ENCODE measurements around the gene OR52N5.

OR52N5 gene

DNA sequence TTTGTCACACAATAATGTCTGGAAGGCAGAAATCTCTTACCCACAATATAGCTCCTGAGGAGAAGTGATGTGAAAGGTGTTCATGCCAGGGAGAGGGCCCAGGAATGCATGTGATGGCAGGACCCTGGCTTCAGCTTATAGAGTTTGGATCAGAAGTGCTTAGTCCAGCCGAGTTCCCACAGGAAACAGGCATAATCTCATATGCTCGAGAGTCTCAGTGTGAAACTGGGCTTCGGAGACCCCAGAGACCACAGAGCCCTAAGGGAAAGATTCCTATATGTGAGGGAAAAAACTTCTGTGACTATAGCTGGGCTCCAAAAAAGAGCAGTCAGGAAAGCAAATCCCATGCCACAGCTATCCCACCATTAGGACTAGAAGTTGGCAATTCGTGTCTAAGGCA, at the start of gene OR52N5:
OR52N5 (minus strand) TSS at position 101 of the 400 bp plus-strand sequence. CDS start 4,721 bp downstream, outside the sequence.
- no peak for DNase-seq (ENCODE audit: low read depth)

DNA sequence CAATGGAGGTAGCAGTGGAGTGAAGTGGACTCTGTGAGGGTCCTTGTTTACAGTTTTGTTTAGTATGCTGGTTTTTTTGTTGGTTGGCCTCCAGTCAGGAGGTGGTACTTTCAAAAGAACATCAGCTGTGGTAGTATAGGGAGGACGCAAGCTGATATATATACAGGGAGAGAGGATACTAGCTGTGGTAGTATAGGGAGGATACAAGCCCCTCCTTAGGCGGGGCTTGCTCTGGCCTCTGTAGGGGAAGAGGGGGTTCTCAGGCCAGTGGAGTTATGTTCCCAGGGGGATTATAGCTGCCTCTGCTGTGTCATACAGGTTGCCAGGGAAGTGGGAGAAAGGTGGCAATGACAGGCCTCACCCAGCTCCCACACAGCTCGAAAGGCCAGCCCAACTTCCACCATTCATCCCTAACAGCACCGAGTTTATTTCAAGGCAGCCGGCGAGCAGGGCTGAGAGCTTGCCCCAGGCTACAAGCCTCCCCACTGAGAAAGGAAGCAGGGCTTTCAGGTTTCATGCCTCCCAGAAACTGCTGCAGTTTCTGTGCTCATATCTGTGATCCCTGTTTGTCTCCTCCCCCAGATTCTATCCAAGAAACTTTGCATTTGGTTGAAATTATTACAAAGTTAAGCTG, 48.2 kb upstream of the OR52N5 start:
- no peak for DNase-seq (ENCODE audit: low read depth)

DNA sequence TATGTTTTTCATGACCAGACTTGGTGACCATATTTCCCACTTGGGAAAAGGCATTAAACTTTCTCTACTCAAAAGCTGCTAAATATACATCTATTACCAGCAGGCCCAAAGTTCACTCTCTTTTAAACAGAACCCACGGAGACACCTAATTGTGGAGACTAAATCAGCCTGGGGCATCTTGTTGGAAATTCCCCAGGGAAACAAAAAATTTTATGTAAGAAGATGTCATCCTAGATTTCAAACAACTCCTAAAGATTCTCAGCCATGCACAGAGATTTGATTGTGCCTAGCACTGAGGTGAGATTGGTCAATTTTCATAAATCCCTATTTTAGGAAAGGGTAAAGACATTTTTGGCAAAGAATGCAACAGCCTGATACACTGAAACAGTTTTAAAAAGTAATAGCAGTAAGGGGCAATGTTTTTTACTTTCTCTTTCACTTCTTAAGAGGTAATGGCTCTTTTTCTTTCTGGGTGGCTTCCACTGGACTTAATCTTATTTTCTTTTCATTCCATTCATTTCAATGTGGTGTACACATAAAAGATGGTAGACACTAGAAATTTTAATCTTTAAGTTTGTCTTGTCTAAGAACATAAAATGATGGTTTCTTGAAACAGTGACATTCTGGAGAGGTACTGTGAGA, 35.2 kb upstream of the OR52N5 start:
- no peak for DNase-seq (ENCODE audit: low read depth)

DNA sequence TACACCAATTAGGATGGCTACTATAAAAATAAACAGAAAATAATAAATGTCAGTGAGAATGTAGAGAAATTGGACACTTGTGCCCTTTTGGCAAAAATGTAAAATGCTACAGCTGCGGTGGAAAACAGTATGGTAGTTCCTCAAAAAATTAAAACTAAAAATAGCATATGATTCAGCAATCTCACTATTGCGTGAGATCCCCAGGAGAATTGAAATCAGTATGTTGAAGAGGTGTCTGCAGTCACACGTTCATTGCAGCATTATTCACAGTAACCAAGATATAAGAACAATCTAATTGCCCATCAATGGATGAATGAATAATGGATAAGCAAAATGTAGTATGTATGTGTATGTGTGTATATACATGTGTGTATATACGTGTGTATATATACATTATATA, 32.4 kb upstream of the OR52N5 start:
- no peak for DNase-seq (ENCODE audit: low read depth)

DNA sequence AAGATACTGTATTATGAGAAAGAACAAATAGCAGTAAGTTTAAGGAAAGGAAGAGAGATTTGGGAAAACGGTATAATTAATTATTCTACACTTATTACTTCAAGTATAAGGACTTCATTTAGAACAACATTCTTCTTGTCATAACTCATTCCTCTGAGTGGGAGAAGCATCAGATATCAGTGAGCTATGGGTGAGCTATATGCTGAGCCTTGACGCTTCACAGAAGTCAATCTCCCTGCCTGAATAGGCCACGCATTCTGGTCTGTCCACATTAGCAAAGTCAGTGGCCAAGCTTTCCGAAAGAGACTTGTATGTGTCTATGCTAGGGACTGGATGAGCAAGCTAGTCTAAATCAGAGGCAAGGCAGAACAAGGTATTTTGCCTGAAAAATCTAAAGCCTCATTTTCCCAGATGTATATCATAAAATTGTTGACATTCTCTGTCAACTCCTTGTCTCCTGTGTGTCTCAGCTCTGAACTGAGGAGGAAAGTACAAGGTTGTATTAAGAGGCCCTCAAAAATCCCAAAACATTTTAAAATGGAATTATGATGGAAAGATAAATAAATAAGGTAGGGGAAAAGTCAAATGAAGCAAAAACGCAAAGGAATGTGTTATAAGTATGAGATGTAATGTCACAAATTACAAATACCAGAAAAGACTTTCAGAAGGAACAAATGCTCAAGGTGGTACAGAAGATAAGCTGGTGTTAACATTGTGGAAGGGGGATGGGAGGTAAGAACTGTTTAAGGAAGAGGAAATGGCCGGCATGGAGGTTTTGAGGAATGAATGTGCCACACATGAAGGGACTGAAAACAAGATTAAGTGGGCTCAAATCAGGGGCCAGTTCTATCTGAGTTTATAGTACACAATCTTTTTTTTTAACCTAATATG, 27.0 kb upstream of the OR52N5 start:
- DNase-seq (ENCODE audit: low read depth) = no peak

DNA sequence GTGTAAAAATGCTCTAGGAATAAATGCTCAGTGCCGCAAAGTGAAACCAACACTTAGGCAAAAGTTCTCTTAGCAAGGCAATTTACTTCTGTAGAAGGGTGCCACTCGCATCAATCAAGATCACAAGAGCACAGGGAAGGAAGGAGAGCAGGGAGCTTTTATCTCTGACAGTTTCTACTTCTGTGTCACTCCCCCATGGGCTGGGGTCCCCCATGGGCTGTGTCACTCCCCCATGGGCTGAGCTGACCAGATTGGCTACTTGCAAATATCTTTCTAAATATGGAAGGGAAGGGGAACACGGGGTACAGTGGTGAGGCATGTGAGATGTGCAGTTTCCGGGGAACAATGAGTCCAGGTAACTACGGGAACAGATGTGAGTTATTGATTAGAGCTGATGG, 26.0 kb upstream of the OR52N5 start:
- no peak for DNase-seq (ENCODE audit: low read depth)

DNA sequence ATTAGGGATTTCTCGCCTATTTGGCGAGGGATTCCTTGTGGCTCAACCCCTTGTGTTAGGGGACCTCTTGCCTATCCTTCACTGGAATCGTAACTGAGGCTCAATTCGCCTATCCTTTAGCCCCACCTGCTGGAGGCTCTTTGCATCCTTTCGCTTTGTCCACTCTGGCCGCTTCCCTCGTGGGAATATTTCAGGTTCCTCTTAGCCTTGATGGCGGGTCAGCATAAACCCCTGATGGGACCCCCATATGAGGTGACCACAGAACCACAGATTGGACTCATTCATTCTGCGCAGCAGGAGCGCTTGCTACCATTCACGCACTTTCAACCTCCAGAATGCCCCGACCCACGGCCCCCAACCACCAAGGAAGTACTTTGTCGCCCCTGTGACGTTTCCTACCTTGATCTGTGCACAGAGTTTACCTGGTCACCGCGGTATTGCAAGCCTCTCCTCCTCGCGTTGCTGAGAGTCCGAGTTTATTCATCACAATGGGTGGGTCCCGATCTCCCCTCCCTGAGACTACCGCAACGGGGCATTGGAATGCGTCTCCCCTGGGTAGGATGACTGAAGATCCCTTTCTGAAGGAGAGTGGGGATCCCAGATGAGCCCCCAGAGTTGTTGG, 25.5 kb upstream of the OR52N5 start, which contains the start of gene OR52N2:
OR52N2 (plus strand) TSS at position 425 of the 622 bp plus-strand sequence. CDS start 11,412 bp downstream, outside the sequence.
- peak; percentile 29 for DNase-seq (ENCODE audit: low read depth)

DNA sequence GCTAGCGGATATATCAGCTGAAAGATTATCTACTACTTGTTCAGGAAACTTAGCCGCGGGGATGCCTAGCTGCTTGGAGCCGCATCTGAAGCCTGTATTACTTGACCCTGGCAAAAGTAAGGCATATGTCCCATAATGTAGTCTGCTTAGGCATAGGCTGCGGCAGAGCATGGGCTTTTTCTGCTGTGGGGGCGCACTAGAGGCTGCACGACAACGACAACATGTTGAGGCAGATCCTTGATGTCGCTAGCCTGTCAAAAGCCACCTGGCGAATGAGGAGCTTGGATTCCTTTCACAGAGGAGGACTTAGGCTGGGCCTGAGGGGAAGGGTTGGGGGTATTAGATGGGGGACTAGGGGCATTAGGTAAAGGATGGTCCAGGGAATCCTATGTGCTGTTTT, 24.4 kb upstream of the OR52N5 start:
- no peak for DNase-seq (ENCODE audit: low read depth)

DNA sequence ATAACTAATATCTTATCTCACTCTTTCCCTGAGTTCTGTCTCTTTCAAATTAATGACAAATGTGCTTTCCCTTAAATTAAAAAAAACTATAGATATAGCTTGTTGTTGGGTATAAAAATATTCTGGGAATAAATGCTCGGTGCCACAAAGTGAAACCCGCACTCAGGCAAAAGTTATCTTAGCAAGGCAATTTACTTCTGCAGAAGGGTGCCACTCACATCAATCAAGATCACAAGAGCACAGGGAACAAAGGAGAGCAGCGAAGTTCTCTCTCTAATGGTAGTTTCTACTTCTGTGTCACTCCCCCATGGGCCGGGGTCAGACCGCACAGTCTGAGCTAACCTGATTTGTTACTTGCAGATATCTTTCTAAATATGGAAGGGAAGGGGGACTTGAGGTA, 20.8 kb upstream of the OR52N5 start:
- DNase-seq (ENCODE audit: low read depth) = no peak

DNA sequence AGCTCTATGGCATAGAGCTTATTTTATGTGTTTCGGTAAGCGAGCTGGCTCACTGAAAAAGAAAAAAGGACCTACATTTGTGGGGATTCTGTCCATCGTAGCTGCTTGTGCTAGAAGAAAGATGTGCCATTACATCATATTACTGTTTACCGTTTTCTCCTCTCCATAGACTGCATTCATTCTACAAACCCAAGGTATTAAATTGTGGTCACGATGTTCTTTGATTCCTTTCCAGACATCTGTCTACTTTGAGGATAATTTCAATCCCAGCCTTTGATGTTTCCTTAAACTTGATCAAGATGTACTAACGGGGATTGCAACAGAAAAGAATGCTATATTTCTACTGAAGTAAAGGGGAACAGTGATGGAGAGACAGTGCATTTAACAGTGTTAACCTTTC, 13.4 kb upstream of the OR52N5 start:
- no peak for DNase-seq (ENCODE audit: low read depth)

DNA sequence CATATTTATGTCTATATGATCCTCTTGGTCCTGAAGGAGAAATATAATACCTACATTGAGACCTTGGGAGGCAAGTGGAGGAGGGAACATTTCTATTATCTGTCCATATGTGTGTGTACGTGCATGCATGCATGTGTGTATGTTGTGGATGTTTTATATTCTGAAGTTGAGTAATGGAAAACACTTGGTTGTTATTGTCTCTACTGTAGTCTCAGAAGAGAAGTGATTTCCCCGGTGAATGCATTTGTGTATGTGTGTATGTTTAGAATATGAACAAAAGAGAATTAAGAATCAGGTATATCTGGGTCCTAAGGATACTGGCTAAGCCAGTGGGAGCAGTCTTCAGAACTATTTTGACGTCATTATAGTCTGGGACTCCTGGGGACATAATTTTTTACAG, 8.0 kb upstream of the OR52N5 start, which contains the start of gene OR52N1:
OR52N1 (minus strand) TSS at position 101 of the 400 bp plus-strand sequence. CDS start 2,449 bp downstream, outside the sequence.
- DNase-seq (ENCODE audit: low read depth) = no peak

DNA sequence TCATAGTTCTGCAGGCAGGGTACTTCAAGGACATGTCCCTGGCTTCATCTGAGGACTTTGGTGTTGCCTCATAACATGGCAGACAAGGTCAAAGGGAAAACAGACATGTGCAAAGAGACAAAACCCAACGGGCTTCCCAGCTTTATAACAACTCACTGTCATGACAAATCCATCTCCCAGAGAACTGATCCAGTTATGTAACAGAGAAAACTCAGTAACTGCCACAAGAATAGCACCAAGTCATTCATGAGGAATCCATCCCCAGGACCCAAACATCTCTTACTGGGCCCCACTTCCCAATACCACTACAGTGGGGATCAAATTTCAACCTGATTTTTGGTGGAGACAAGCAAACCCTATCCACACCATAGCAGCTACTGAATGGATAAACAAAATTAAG, 16.1 kb downstream of the OR52N5 start:
- no peak for DNase-seq (ENCODE audit: low read depth)

DNA sequence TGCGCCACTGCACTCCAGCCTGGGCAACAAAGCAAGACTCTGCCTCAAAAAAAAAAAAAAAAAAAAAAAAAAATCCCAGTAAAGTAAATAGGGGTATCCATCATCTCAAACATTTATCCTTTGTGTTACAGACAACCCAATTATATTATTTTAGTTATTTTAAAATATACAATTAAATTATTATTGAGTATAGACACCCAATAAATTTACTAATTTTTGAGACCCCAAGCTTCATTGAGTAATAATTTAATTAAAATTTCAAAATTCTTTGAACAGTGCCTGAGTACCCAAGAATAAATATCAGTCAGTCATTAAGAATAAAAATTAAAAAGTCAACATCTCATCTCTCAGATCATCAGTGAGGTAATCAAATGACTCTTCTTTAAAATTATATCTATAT, 29.2 kb downstream of the OR52N5 start, which contains the start of gene OR52N4:
OR52N4 (plus strand) TSS at position 301 of the 400 bp plus-strand sequence. CDS start 498 bp downstream, outside the sequence.
- no peak for DNase-seq (ENCODE audit: low read depth)

DNA sequence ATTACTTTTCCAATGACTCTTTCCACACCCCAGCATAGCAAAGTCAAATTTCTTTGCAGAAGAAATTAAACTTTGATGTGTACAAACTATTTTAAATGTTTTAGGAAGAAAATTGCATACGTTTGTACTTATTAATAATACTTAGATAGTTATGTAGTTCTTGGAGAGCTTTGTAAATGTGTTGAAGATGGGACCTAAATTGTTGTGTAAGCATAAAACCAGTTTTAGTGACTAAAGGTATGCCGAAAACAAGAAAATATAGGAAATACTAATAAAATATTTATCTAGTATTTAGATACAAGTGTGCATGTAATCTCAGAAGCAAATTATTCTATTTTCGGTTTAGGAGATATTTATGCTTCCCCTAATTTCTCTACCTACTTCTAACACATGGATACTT, 33.3 kb downstream of the OR52N5 start:
- no peak for DNase-seq (ENCODE audit: low read depth)

DNA sequence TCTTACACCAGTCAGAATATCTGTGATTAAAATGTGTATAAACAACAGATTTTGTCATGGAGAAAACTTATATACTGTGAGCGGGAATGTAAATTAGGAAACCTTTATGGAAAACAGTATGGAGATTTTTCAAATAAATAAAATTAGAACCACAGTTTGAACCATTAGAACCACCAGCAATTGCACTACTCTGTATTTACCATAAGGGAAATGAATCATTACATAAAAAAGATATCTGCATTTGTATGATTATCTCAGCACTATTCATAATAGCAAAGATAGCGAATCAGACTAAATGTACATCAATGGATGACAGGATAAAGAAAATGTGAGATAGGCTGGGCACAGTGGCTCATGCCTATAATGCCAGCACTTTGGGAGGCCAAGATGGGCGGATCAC, 36.5 kb downstream of the OR52N5 start:
- DNase-seq (ENCODE audit: low read depth) = no peak

DNA sequence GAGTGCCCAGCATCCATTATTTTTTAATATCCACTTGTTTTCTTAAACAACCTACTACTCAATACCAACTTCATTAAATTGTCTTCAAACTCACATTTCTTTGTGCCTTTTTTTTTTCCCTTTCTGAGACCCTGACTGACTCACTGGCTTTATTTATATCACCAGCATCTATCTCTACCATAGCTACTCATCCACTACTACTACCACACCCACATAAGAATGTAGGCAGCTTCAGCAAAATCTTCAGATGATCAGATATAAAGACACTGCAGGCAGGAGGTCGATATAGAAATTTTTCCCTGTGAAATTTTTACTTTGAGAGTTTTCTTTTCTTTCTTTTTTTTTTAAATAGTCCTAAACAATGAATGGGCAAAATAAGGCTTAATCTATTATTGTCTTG, 44.7 kb downstream of the OR52N5 start:
- DNase-seq (ENCODE audit: low read depth) = no peak

DNA sequence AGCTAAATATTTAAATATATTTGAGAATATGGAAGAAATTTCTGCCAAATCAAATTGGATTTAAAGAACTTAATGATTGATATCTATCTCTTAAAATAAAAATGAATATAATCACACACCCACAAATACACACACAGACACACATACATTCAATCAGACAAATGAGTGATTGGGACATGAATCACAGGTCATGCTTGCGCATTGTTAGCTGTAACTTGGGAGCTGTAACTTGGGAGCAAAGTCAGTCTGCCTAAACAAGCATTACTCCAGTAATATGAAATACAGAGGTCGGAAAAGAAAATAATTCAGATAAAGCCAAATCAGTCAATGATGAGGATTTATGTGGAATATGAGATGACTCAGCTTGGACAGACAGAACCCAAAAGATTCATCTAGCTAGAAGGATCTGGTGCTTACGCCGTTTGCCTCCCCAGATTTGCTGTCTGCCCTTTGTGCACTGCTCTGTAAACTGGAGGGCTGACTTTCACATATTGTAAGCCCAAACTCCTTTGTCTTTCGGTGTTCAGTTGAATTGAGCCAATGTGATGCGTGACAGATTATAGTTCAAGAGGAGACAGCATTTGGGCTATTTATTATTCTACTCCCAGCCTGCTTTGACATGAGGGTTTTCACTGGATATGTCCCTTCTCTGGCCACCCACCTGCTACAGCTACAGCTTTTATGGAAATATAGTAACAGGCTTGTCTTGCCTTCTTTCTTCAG, 45.3 kb downstream of the OR52N5 start:
- DNase-seq (ENCODE audit: low read depth) = no peak

DNA sequence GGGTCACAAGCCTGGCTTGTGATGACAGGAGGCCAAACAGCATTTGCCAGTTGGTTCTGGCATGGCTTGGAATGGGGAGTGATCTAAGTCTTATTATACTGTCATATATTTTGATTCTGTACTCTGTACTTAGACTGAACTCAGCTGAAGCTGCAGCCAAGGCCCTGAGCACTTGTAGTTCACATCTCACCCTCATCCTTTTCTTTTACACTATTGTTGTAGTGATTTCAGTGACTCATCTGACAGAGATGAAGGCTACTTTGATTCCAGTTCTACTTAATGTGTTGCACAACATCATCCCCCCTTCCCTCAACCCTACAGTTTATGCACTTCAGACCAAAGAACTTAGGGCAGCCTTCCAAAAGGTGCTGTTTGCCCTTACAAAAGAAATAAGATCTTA, 46.1 kb downstream of the OR52N5 start:
- DNase-seq (ENCODE audit: low read depth) = no peak

DNA sequence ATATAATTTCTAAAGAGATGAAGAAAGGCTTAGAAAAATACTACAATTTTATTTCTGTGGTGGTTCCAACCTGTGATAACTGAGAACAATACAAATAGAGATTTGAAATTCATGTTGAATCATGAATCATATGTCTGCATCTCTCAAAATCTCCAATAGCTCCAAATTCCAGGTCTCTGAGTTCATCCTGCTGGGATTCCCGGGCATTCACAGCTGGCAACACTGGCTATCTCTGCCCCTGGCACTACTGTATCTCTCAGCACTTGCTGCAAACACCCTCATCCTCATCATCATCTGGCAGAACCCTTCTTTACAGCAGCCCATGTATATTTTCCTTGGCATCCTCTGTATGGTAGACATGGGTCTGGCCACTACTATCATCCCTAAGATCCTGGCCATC, 46.8 kb downstream of the OR52N5 start, which contains the start of gene OR56B1:
OR56B1 (plus strand) TSS at position 53 of the 400 bp plus-strand sequence; CDS start at position 122, 69 bp downstream.
- DNase-seq (ENCODE audit: low read depth) = no peak

DNA sequence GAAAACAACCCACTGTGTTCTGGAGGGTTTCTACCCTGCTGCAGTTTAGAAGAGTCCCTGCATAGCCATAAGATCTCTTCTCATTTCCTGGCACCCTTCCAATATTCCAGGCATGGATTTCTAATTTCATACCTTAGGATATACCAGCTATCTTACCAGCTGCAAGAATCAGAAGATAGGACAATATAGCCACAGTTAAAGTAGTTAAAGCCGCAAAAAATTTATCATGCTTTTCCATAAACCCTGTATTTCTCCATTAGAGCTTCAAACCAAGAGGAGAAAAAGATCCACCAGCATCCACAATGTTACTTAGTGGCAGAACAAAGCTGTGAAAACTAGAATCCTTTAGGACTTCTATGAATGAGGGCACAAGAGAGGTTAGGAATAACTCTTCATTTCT, 55.5 kb downstream of the OR52N5 start:
- no peak for DNase-seq (ENCODE audit: low read depth)

DNA sequence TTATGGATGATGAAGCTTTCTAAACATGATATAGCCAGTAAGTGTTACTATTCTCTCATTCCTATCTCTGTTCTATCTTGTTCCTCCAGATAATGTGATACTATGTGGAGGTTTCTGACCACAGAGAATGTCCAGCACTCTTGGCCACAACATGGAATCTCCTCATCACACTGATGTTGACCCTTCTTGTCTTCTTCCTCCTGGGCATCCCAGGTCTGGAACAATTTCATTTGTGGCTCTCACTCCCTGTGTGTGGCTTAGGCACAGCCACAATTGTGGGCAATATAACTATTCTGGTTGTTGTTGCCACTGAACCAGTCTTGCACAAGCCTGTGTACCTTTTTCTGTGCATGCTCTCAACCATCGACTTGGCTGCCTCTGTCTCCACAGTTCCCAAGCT, 56.8 kb downstream of the OR52N5 start:
- no peak for DNase-seq (ENCODE audit: low read depth)

Measured in T-helper 22 cell (primary cell).